Keratinocyte (primary cell): ENCODE results near the gene FHIT. TPM values are rescaled to one million over a fixed set of nuclear protein-coding genes. Genes with fewer than 3 reads are reported as not detected.

ENCODE experiments used
- DNase-seq: peaks from one replicate; pipeline ENCODE4 v3.0.0-alpha.2; 2011; ENCODE audit warnings: low read depth, missing footprints, low spot score
- FAIRE-seq: peaks from 2 replicates; lab custom pipeline; 2011; peaks lifted over from hg19 to GRCh38; lab: Jason Lieb, UNC
- H2AFZ ChIP-seq: 2 replicates; pipeline ENCODE4 v1.6.0; 2012; ENCODE audit warnings: low read length, control low read depth, inconsistent platforms; ENCODE audit not compliant: control insufficient read depth
- H3K27ac ChIP-seq: 2 replicates; pipeline ENCODE4 v1.5.1; 2011; ENCODE audit warnings: low read length; ENCODE audit not compliant: control insufficient read depth, insufficient read depth
- H3K27me3 ChIP-seq: 3 replicates; pipeline ENCODE4 v1.6.0; 2011; ENCODE audit warnings: low read length; ENCODE audit not compliant: control insufficient read depth, insufficient read depth; ENCODE audit errors: extremely low read depth
- H3K36me3 ChIP-seq, 2 experiments: 2 replicates in 1 of 2; 3 replicates in 1 of 2; pipeline ENCODE4 v1.5.1; 2011; ENCODE audit warnings: low read length in 2 of 2, mild to moderate bottlenecking in 1 of 2; ENCODE audit not compliant: control insufficient read depth in 2 of 2, insufficient read depth in 2 of 2; ENCODE audit errors: extremely low read depth in 1 of 2
- H3K4me1 ChIP-seq: 3 replicates; pipeline ENCODE4 v1.5.1; 2011; ENCODE audit warnings: low read length; ENCODE audit not compliant: control insufficient read depth, insufficient read depth; ENCODE audit errors: extremely low read depth
- H3K4me2 ChIP-seq: 3 replicates; pipeline ENCODE4 v1.6.0; 2011; ENCODE audit warnings: low read depth, low read length; ENCODE audit not compliant: control insufficient read depth, insufficient read depth; ENCODE audit errors: extremely low read depth
- H3K4me3 ChIP-seq, 3 experiments: fragments of 200-600 bp in 1 of 3; sonication (generic) in 1 of 3; 2 replicates in 2 of 3; 3 replicates in 1 of 3; pipeline ENCODE4 v1.5.1; 2011 to 2016; ENCODE audit warnings: low read length in 3 of 3, mild to moderate bottlenecking in 3 of 3, control low read depth in 2 of 3, inconsistent platforms in 1 of 3, low read depth in 1 of 3, mixed read lengths in 1 of 3, mixed run types in 1 of 3, moderate library complexity in 1 of 3; ENCODE audit not compliant: control insufficient read depth in 2 of 3, insufficient read depth in 2 of 3; ENCODE audit errors: extremely low read depth in 1 of 3
- H3K79me2 ChIP-seq: 2 replicates; pipeline ENCODE4 v1.6.0; 2012; ENCODE audit warnings: low read length; ENCODE audit not compliant: control insufficient read depth, insufficient read depth
- H3K9ac ChIP-seq: 3 replicates; pipeline ENCODE4 v1.6.0; 2011; ENCODE audit warnings: low read length; ENCODE audit not compliant: control insufficient read depth, insufficient read depth; ENCODE audit errors: extremely low read depth
- H3K9me1 ChIP-seq: 3 replicates; pipeline ENCODE4 v1.6.0; 2011; ENCODE audit warnings: low read length; ENCODE audit not compliant: control insufficient read depth, insufficient read depth; ENCODE audit errors: extremely low read depth
- H3K9me3 ChIP-seq: 2 replicates; pipeline ENCODE4 v1.5.1; 2012; ENCODE audit warnings: low read depth, low read length; ENCODE audit not compliant: control insufficient read depth
- H4K20me1 ChIP-seq: 3 replicates; pipeline ENCODE4 v1.6.0; 2011; ENCODE audit warnings: low read length; ENCODE audit not compliant: control insufficient read depth, insufficient read depth; ENCODE audit errors: extremely low read depth
- EZH2 ChIP-seq: IDR thresholded peaks from one replicate; pipeline ENCODE4 v1.6.1; 2012; ENCODE audit warnings: inconsistent platforms, mild to moderate bottlenecking, low read length, moderate library complexity
- dilution Hi-C: fragments of 300-500 bp; cut with MboI; formaldehyde crosslinking; loops from one replicate; pipeline ENCODE4 v1.7.0; 2020; ENCODE audit warnings: low sequenced_read_pairs; ENCODE audit not compliant: extremely low pct_ligation_motif_present
- polyA plus RNA-seq, 5 experiments: library from polyadenylated mRNA; depleted of rRNA in 3 of 5; stranded (reverse) in 3 of 5; stranded (forward) in 1 of 5; unstranded in 1 of 5; fragments of >200 nt; gene quantifications; 1 replicate in 1 of 5; 2 replicates in 3 of 5; 3 replicates in 1 of 5; pipeline versions ENCODE4 v1.2.1 to v1.2.3, GENCODE V29; 2011 to 2012; ENCODE audit warnings: missing spikeins in 2 of 5, low read depth in 1 of 5, low replicate concordance in 1 of 5
- TF ChIP-seq, protein P1 (sequence below), 3 experiments: IDR thresholded peaks in 1 of 3; conservative IDR thresholded peaks in 1 of 3; optimal IDR thresholded peaks in 1 of 3; 2 replicates in 2 of 3; 3 replicates in 1 of 3; pipeline versions ENCODE3 to v1.5.1; 2011; ENCODE audit warnings: low read length in 3 of 3, mild to moderate bottlenecking in 3 of 3, moderate library complexity in 2 of 3, control low read depth in 1 of 3, inconsistent platforms in 1 of 3; ENCODE audit not compliant: insufficient read depth in 2 of 3; ENCODE audit errors: extremely low read depth in 1 of 3

FHIT gene
- polyA plus RNA-seq, 1 donor (not counting 4 experiments of a cell fraction or from before 2014, with no cell fraction given): 2.2 TPM

DNA sequence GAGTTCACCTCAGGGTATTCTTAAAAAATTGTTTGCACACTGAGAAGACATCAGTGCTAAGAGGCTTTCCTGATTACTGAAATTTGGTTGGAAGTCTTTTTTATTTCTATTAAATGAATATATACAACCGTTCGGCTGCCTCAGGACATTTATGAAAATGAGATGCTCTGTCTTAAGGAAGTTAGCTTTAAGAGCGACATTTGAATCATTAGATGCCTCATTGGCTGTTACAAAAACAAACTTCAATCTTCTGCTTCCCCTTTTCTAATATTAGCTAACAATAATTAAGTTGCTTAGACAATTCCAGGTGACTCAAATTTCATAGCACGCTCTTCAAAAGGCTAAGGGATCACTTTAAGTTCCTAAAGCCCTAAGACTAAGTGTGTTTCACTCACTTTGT, 673.7 kb downstream of the FHIT start:
- Histone ChIP-seq H3K27ac (no peak overlapping the region), H3K9me3 (no peaks in the 10 kb centered on the region), H3K79me2 (no peaks in the 10 kb centered on the region), H3K27me3 (no peaks in the 10 kb centered on the region), H3K9me1 (no peaks in the 10 kb centered on the region), H4K20me1 (no peaks in the 10 kb centered on the region), H3K36me3 (no peaks in the 10 kb centered on the region), H3K9ac (no peak overlapping the region), H3K4me3 (no peak overlapping the region), H3K4me2 (no peak overlapping the region), H2AFZ (no peak overlapping the region), H3K4me1 (peaks cover 18% of the 10 kb centered on the region)
- dilution Hi-C loops: no loop called here
- FAIRE-seq (no peak), DNase-seq (no peak)
- TF ChIP-seq, protein P1, sequence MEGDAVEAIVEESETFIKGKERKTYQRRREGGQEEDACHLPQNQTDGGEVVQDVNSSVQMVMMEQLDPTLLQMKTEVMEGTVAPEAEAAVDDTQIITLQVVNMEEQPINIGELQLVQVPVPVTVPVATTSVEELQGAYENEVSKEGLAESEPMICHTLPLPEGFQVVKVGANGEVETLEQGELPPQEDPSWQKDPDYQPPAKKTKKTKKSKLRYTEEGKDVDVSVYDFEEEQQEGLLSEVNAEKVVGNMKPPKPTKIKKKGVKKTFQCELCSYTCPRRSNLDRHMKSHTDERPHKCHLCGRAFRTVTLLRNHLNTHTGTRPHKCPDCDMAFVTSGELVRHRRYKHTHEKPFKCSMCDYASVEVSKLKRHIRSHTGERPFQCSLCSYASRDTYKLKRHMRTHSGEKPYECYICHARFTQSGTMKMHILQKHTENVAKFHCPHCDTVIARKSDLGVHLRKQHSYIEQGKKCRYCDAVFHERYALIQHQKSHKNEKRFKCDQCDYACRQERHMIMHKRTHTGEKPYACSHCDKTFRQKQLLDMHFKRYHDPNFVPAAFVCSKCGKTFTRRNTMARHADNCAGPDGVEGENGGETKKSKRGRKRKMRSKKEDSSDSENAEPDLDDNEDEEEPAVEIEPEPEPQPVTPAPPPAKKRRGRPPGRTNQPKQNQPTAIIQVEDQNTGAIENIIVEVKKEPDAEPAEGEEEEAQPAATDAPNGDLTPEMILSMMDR (optimal IDR thresholded peaks at IDR 0.05 in 1 of 3, IDR thresholded peaks at IDR 0.05 in 1 of 3, conservative IDR thresholded peaks at IDR 0.05 in 1 of 3; ENCODE audit: extremely low read depth in 1 of 3, insufficient read depth in 2 of 3, low read length in 3 of 3): no peak
- TF ChIP-seq EZH2: no peak

DNA sequence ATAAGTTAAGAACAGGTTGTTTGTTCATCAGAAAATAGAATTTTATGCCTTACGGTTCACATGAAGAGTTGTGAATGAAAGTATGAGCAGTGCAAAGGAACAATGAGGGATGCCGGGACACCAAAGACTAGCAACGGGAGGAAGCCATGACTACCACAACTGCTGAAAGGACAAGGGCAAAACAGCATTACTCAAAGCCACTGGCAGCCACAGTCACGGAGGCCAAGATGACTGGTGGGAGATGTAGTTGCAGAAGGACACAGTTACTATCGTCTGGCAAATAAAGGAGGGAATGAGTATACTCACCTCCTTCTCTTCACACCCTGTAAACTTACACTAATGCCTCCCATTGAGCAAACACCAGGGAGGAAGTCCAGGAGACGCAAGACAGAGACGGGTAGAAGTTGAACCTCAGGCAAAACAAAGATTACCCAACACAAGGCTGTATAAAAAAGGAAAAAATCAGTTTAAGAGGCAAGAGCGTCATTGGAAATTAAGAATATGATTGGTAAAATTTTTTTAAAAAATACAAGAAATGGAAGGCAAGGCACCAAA, 675.5 kb downstream of the FHIT start:
- H2AFZ ChIP-seq: no peak overlapping the region
- H3K27ac ChIP-seq: no peak overlapping the region
- H3K27me3 ChIP-seq: no peaks in the 10 kb centered on the region
- FAIRE-seq (no peak), DNase-seq (no peak)
- H3K4me2 ChIP-seq: no peak overlapping the region
- dilution Hi-C loops: no loop called here
- H3K4me3 ChIP-seq: no peak overlapping the region
- no peaks in the 10 kb centered on the region for H3K9me3 ChIP-seq
- peaks cover 18% of the 10 kb centered on the region for H3K4me1 ChIP-seq
- H3K9me1 ChIP-seq: no peaks in the 10 kb centered on the region
- H4K20me1 ChIP-seq: no peaks in the 10 kb centered on the region
- H3K9ac ChIP-seq: no peak overlapping the region
- TF ChIP-seq, protein P1 (optimal IDR thresholded peaks at IDR 0.05 in 1 of 3, IDR thresholded peaks at IDR 0.05 in 1 of 3, conservative IDR thresholded peaks at IDR 0.05 in 1 of 3; ENCODE audit: extremely low read depth in 1 of 3, insufficient read depth in 2 of 3, low read length in 3 of 3): no peak
- no peak for TF ChIP-seq EZH2
- no peaks in the 10 kb centered on the region for H3K79me2 ChIP-seq
- no peaks in the 10 kb centered on the region for H3K36me3 ChIP-seq
